ENCODE results near the gene CARNS1. TPM values are rescaled to one million over a fixed set of nuclear protein-coding genes. Genes with fewer than 3 reads are reported as not detected.

CARNS1 gene
- total and polyA plus RNA-seq, 2 of the 8 experiments (the other 6 are each of a cell fraction or from before 2014, with no cell fraction given), result 0.82 to 1.1 TPM

DNA sequence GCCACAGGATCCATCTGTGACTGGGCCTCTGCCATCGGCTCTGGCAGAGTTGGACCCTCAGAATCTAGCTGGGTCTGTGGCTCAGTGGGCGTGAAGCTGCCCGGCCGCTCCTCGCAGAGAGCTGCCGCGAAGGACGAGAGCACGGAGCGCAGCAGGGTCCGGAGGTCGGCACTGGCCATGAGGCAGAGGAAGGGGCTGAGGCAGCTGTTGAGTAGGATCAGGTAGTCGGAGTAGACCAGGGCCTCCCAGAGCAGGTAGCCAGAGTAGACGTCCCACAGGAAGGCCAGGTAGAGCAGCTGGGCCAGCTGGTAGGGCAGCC, 36.1 kb downstream of the CARNS1 start:
- DNase-seq (ENCODE audit: low read depth in 1 of 2, low spot score in 2 of 2) (no peak), FAIRE-seq (no peak)
- TF ChIP-seq YY1 (IDR thresholded peaks at IDR 0.05; ENCODE audit: low read depth, low read length) (no peak), SUZ12 (IDR thresholded peaks at IDR 0.05; ENCODE audit: low read length) (no peak), HDAC6 (IDR thresholded peaks at IDR 0.05; ENCODE audit: low read depth, low read length) (no peak), CBX5 (IDR thresholded peaks at IDR 0.05; ENCODE audit: low read depth, low read length) (no peak), CHD1 (IDR thresholded peaks at IDR 0.05; ENCODE audit: low read depth, low read length) (no peak), KDM4A (IDR thresholded peaks at IDR 0.05; ENCODE audit: low read depth, low read length, severe bottlenecking) (no peak), NRF1 (IDR thresholded peaks at IDR 0.05; ENCODE audit: low read depth, low read length) (no peak)
- no peaks in the 10 kb centered on the region for H3K79me1 ChIP-seq (ENCODE audit: low read depth, low read length)
- H3K9me3 ChIP-seq (ENCODE audit: insufficient read depth in 2 of 2, low read depth in 1 of 2, low read length in 1 of 2), result no peaks in the 10 kb centered on the region
- ChIA-PET CTCF (ENCODE audit: partially characterized antibody) (interaction anchor here (1.0 to 2.1 kb wide), 6 partner anchors 9 to 50 kb away, joined by 3 to 8 read pairs (median 4); partner anchors contain the start of gene PPP1CA), POLR2A (ENCODE audit: partially characterized antibody) (interaction anchor here (1.4 to 2.2 kb wide), 6 partner anchors 9 to 24 kb away, joined by 3 to 15 read pairs (median 8); partner anchors contain the start of genes CORO1B, PTPRCAP and RPS6KB2)
- H2BK12ac ChIP-seq (ENCODE audit: low read depth, low read length), result no peak overlapping the region
- H3K23ac ChIP-seq (ENCODE audit: insufficient read length), result no peak overlapping the region
- H2BK5ac ChIP-seq (ENCODE audit: low read depth, low read length), result no peak overlapping the region
- no peak overlapping the region for H4K5ac ChIP-seq (ENCODE audit: insufficient read length, low read depth, low read length)
- no peak overlapping the region for H4K8ac ChIP-seq (ENCODE audit: extremely low read depth, insufficient read depth, low read length)
- no peak overlapping the region for H3K4me2 ChIP-seq (ENCODE audit: insufficient read depth in 1 of 2, low read depth in 2 of 2, low read length in 2 of 2)
- H3K23me2 ChIP-seq (ENCODE audit: low read depth, low read length), result no peaks in the 10 kb centered on the region
- H3K4me1 ChIP-seq (replicated peaks in 1 of 4; ENCODE audit: control insufficient read depth in 3 of 4, insufficient read depth in 4 of 4, low read length in 3 of 4), result no peaks in the 10 kb centered on the region
- no peak overlapping the region for H3K27ac ChIP-seq (ENCODE audit: low read depth, low read length)
- H2AFZ ChIP-seq (ENCODE audit: low read length), result no peak overlapping the region
- WGBS, 2 experiments (ENCODE audit: extremely low coverage in 1 of 2, insufficient coverage in 1 of 2, insufficient read length in 1 of 2, insufficient replicate concordance in 2 of 2, low coverage in 1 of 2, low lambda C conversion rate in 2 of 2, missing lambda C conversion rate in 1 of 2), result 87% methylated on average over 14 of the region's 14 CpGs; no CpG with 5 or more reads in 1 of the 2 experiments
- H2BK120ac ChIP-seq (replicated peaks; ENCODE audit: low read depth, low read length), result no peak overlapping the region
- H2BK15ac ChIP-seq (ENCODE audit: low read length), result 0 out of 2 replicates have a peak overlapping the region, but pooled peaks have one; percentile 46
- no peak overlapping the region for H3K18ac ChIP-seq (ENCODE audit: extremely low read depth, low read length)
- H2BK20ac ChIP-seq (ENCODE audit: low read length), result no peak overlapping the region
- no peaks in the 10 kb centered on the region for H3K27me3 ChIP-seq (replicated peaks in 1 of 4; ENCODE audit: control insufficient read depth in 3 of 4, extremely low read depth in 1 of 4, insufficient read depth in 3 of 4, low read length in 3 of 4)
- H4K20me1 ChIP-seq (replicated peaks in 1 of 2; ENCODE audit: control insufficient read depth in 1 of 2, insufficient read depth in 2 of 2, low read length in 2 of 2), result no peaks in the 10 kb centered on the region
- no peak overlapping the region for H3K14ac ChIP-seq (ENCODE audit: insufficient read length)
- no peak overlapping the region for H3K56ac ChIP-seq (replicated peaks; ENCODE audit: insufficient read length, low read depth, low read length)
- no peak overlapping the region for H3K9ac ChIP-seq (replicated peaks in 1 of 4; ENCODE audit: extremely low read depth in 1 of 4, low read depth in 3 of 4, low read length in 3 of 4)
- no peak overlapping the region for H4K91ac ChIP-seq (replicated peaks; ENCODE audit: insufficient read length, low read length)
- H3K4ac ChIP-seq (replicated peaks; ENCODE audit: insufficient read length, low read depth, low read length), result no peak overlapping the region
- H3K36me3 ChIP-seq (ENCODE audit: control insufficient read depth in 2 of 4, insufficient read depth in 4 of 4, low read length in 3 of 4), result no peaks in the 10 kb centered on the region
- H3K79me2 ChIP-seq (ENCODE audit: control insufficient read depth in 1 of 2, insufficient read depth in 2 of 2, low read length in 2 of 2), result no peaks in the 10 kb centered on the region
- no peak overlapping the region for H2AK5ac ChIP-seq (ENCODE audit: low read depth, low read length)
- no peak overlapping the region for H3K4me3 ChIP-seq (ENCODE audit: extremely low read depth in 1 of 4, insufficient read depth in 2 of 4, low read depth in 3 of 4, low read length in 4 of 4)
